Hepatocyte (in vitro differentiated cells): Measurements from ENCODE around the gene B4GALT3.

Experiments
- CTCF ChIP-seq: fragments of 200-600 bp; sonication (generic); IDR thresholded peaks from 2 replicates; pipeline ENCODE4 v1.5.1; 2016; ENCODE audit warnings: antibody characterized with exemption, mild to moderate bottlenecking; ENCODE audit not compliant: poor library complexity
- EZH2 ChIP-seq: fragments of 200-600 bp; sonication (generic); IDR thresholded peaks from 2 replicates; pipeline ENCODE4 v1.6.1; 2016; ENCODE audit warnings: antibody characterized with exemption, mild to moderate bottlenecking, borderline replicate concordance
- EZH2phosphoT487 ChIP-seq: fragments of 200-600 bp; sonication (generic); IDR thresholded peaks from one replicate; pipeline ENCODE4 v1.6.1; 2018; ENCODE audit warnings: antibody characterized with exemption, mild to moderate bottlenecking, low read depth, moderate library complexity; ENCODE audit not compliant: unreplicated experiment, severe bottlenecking

GRCh38 chr1:161159913-161160243, 17.4 kb downstream of the B4GALT3 start:
- TF ChIP-seq EZH2 (no peak), CTCF (no peak), EZH2phosphoT487 (no peak)
